Lower lobe of right lung (tissue), 2 donors: ENCODE data around the gene POLR3A. TPM values are rescaled to one million over a fixed set of nuclear protein-coding genes. Genes with fewer than 3 reads are reported as not detected.
A peak's percentile ranks its signal among the peaks of the same experiment; 100 is the strongest.

ENCODE experiments used
- ATAC-seq, 2 donors: fragments of 200-7000 bp; cut with Tn5 transposase; one replicate each; pipeline ENCODE4 v1.9.1; 2020 to 2022; ENCODE audit warnings: mild to moderate bottlenecking in 2 of 2, moderate library complexity in 2 of 2
- DNase-seq: peaks from one replicate; pipeline ENCODE4 v3.0.0-alpha.2; 2020
- H3K27ac ChIP-seq: fragments of 200-600 bp; one replicate; pipeline ENCODE4 v1.8.0; 2022
- H3K27me3 ChIP-seq: fragments of 200-600 bp; one replicate; pipeline ENCODE4 v1.8.0; 2022; ENCODE audit warnings: low read depth
- H3K36me3 ChIP-seq: fragments of 200-600 bp; one replicate; pipeline ENCODE4 v1.8.0; 2022; ENCODE audit warnings: mild to moderate bottlenecking
- H3K4me1 ChIP-seq: fragments of 200-600 bp; one replicate; pipeline ENCODE4 v1.8.0; 2022
- H3K4me3 ChIP-seq: fragments of 200-600 bp; one replicate; pipeline ENCODE4 v1.8.0; 2022; ENCODE audit warnings: mild to moderate bottlenecking
- H3K9me3 ChIP-seq: fragments of 200-600 bp; one replicate; pipeline ENCODE4 v1.8.0; 2022
- intact Hi-C: fragments of 100-400 bp; cut with DNase I; formaldehyde crosslinking; loops from one replicate; pipeline ENCODE4 v1.11.0; 2022
- total RNA-seq: library from RNA; stranded (reverse); fragmentation: NEBNext Ultra II Directional; extraction: Animal tissue kit (Norgen Biotek cat#: 25700); gene quantifications from one replicate; pipeline ENCODE4 v1.2.1, GENCODE V29; 2021
- TF ChIP-seq, protein P1 (sequence below): fragments of 200-600 bp; IDR thresholded peaks from one replicate; pipeline ENCODE4 v1.8.0; 2022; ENCODE audit warnings: antibody characterized with exemption, mild to moderate bottlenecking
- donor health status: DM: no; HTN: yes; CAD: no; lungs with severe emphysema.

POLR3A gene
- total RNA-seq, 1 donor from 2014 or later = 11.2 TPM

DNA sequence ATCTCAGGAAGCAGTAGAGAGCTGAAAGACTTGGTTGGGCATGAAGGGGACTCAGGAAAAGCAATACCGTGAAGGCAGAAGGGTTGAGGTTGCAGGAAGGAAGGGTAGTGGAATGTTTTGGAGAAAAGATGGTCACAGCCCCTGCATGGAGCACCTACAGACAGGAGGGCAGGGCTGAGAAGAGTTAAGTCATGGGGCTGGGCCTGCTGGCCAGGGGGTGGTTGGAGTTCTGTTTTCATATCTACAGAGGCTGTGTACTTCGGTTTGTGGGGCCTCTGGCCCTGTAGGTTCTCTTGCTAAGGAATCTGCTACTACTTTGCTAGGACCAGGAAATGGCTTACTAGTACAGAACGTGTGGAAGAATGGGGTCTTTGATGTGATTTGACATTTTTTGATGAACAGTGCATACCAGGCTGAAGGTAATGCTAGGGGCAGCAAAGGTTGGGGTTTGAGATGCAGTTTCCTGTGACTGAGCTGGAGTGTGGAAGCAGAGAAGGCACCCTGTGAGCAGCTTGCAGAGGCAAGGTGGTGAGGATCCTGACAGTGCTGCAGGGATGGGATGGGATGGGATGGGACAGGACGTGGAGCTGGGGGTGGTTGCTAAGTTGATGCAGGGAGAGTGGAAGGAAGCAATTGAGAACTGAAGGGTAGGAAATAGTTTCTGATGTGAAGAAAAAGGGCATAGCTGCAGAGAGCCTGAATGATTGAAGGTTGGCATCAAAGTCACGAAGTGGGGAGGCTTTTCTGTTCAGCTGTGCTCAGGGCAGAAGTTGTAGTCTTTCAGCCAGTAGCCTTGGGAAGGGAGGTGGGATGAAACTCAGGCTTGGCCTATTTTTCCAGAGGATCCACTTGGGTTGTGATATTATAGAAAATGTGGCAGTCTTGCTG lies 12.1 kb upstream of the POLR3A start:
- intact Hi-C loops = no loop called here

GRCh38 chr10:78039743-78040142 lies 10.4 kb upstream of the POLR3A start:
- no peak overlapping the region for H3K4me3 ChIP-seq
- H3K9me3 ChIP-seq = no peaks in the 10 kb centered on the region
- peaks cover 82% of the 10 kb centered on the region for H3K36me3 ChIP-seq
- intact Hi-C loops = no loop called here
- H3K27ac ChIP-seq = no peak overlapping the region
- H3K27me3 ChIP-seq = no peaks in the 10 kb centered on the region
- DNase-seq (no peak), ATAC-seq (no peak)
- TF ChIP-seq, protein P1, sequence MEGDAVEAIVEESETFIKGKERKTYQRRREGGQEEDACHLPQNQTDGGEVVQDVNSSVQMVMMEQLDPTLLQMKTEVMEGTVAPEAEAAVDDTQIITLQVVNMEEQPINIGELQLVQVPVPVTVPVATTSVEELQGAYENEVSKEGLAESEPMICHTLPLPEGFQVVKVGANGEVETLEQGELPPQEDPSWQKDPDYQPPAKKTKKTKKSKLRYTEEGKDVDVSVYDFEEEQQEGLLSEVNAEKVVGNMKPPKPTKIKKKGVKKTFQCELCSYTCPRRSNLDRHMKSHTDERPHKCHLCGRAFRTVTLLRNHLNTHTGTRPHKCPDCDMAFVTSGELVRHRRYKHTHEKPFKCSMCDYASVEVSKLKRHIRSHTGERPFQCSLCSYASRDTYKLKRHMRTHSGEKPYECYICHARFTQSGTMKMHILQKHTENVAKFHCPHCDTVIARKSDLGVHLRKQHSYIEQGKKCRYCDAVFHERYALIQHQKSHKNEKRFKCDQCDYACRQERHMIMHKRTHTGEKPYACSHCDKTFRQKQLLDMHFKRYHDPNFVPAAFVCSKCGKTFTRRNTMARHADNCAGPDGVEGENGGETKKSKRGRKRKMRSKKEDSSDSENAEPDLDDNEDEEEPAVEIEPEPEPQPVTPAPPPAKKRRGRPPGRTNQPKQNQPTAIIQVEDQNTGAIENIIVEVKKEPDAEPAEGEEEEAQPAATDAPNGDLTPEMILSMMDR = no peak
- H3K4me1 ChIP-seq = peaks cover 45% of the 10 kb centered on the region

More for the DNA sequence above, 12.1 kb upstream of the POLR3A start:
- TF ChIP-seq, protein P1 = no peak
- H3K27ac ChIP-seq = no peak overlapping the region
- no peak overlapping the region for H3K4me3 ChIP-seq
- no peaks in the 10 kb centered on the region for H3K9me3 ChIP-seq
- DNase-seq (no peak), ATAC-seq (no peak)
- H3K4me1 ChIP-seq = peaks cover 28% of the 10 kb centered on the region
- H3K27me3 ChIP-seq = no peaks in the 10 kb centered on the region
- H3K36me3 ChIP-seq = peaks cover 69% of the 10 kb centered on the region

DNA sequence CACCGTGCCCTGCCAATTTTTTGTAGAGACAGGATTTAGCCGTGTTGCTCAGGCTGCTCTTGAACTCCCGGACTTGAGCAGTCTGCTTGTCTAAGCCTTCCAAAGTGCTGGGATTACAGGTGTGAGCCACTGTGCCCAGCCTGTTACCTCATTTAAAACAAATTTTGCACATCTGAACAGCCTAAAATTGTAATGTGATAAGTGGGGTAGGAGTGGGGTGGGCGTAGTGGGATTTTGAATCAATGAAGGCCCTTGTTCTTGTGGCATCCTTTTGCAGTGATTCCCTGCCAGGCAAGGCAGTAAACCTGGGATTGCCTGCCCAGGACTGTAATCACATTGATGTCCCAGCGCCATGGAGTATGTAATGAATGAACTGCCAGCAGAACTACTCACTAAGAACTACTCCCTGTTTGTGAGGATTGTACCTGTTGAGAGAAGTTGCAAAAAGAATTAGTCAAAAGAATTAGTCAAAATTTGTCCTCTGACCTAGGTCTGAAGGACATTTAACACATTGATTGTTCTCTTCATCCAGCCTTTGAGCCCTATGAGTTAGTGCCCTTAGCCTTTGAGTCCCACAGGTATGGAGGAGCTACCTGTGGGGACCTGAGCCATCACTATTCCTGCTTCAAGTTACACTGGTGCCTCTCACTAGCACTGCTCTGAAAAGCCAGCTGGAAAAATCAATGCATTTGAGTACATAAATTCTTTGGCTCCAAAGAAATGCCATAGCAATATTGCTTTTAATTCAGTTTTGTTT lies 9.7 kb upstream of the POLR3A start:
- no peak for ATAC-seq
- DNase-seq = no peak
- intact Hi-C loops = no loop called here
- peaks cover 82% of the 10 kb centered on the region for H3K36me3 ChIP-seq
- H3K4me1 ChIP-seq = peaks cover 52% of the 10 kb centered on the region
- no peak overlapping the region for H3K27ac ChIP-seq
- TF ChIP-seq, protein P1 = no peak
- no peaks in the 10 kb centered on the region for H3K27me3 ChIP-seq
- no peak overlapping the region for H3K4me3 ChIP-seq
- H3K9me3 ChIP-seq = no peaks in the 10 kb centered on the region

DNA sequence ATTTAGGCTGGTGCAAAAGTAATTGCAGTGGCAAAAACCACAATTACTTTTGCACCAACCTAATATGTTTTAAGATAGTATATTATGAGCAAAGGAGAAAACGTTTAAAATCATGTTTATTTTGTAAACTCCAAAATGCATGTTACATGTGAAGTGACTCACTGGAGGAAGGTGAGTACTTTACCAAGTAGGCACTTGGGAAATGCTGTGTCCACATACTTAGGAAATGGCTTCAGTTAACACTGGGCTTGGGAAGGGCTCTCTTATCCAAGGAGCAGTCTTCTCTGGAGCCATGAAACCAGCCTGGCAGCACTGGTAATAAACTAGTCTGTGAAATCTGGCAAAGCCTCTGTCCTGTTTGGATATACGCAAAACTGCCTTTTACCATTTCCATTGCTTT lies 8.8 kb upstream of the POLR3A start:
- peaks cover 54% of the 10 kb centered on the region for H3K4me1 ChIP-seq
- TF ChIP-seq, protein P1 = no peak
- intact Hi-C loops = no loop called here
- H3K27ac ChIP-seq = no peak overlapping the region
- H3K9me3 ChIP-seq = no peaks in the 10 kb centered on the region
- no peak overlapping the region for H3K4me3 ChIP-seq
- peaks cover 79% of the 10 kb centered on the region for H3K36me3 ChIP-seq
- DNase-seq (no peak), ATAC-seq (peak; percentile 46 to 64)
- H3K27me3 ChIP-seq = no peaks in the 10 kb centered on the region

DNA sequence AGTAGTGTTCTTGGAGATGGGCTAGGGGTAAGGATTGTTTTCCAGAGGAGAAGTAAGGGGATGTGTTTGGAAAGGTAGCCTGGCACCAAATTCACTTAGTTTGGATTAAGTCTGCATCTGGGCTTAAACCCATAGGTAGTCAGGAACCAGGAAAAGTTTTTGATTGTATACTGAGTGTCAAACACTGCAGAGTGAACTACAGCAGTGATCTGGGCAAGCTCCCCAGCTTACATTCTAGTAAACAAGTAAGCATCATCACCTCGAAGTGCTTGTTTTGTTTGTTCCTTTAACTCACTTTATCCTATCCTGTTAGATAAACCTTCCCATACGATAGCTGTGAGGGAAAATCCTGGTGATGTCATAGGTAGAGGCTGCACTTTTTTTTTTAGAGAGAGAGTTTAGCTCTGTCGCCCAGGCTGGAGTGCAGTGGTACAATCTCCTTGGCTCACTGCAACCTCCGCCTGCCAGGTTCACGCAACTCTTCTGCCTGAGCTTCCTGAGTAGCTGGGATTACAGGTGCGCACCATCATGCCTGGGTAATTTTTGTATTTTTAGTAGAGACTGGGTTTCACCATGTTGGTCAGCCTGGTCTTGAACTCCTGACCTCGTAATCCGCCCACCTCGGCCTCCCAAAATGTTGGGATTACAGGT lies 6.7 kb upstream of the POLR3A start:
- peaks cover 57% of the 10 kb centered on the region for H3K4me1 ChIP-seq
- H3K4me3 ChIP-seq = no peak overlapping the region
- DNase-seq (no peak), ATAC-seq (no peak)
- peaks cover 59% of the 10 kb centered on the region for H3K36me3 ChIP-seq
- TF ChIP-seq, protein P1 = no peak
- no peaks in the 10 kb centered on the region for H3K27me3 ChIP-seq
- H3K27ac ChIP-seq = no peak overlapping the region
- intact Hi-C loops = no loop called here
- no peaks in the 10 kb centered on the region for H3K9me3 ChIP-seq
